Keratinocyte (primary cell): ENCODE results near the gene LRRC17. TPM values are rescaled to one million over a fixed set of nuclear protein-coding genes. Genes with fewer than 3 reads are reported as not detected.
"Not testable (repeated sequence)": the region's sequence is repeated elsewhere in the genome, so short reads cannot be mapped to it uniquely, and the experiment has no call there.

Experiments
- DNase-seq: peaks from one replicate; pipeline ENCODE4 v3.0.0-alpha.2; 2011; ENCODE audit warnings: low read depth, missing footprints, low spot score
- FAIRE-seq: peaks from 2 replicates; lab custom pipeline; 2011; peaks lifted over from hg19 to GRCh38; lab: Jason Lieb, UNC
- H2AFZ ChIP-seq: 2 replicates; pipeline ENCODE4 v1.6.0; 2012; ENCODE audit warnings: low read length, control low read depth, inconsistent platforms; ENCODE audit not compliant: control insufficient read depth
- H3K27ac ChIP-seq: 2 replicates; pipeline ENCODE4 v1.5.1; 2011; ENCODE audit warnings: low read length; ENCODE audit not compliant: control insufficient read depth, insufficient read depth
- H3K27me3 ChIP-seq: 3 replicates; pipeline ENCODE4 v1.6.0; 2011; ENCODE audit warnings: low read length; ENCODE audit not compliant: control insufficient read depth, insufficient read depth; ENCODE audit errors: extremely low read depth
- H3K36me3 ChIP-seq, 2 experiments: 2 replicates in 1 of 2; 3 replicates in 1 of 2; pipeline ENCODE4 v1.5.1; 2011; ENCODE audit warnings: low read length in 2 of 2, mild to moderate bottlenecking in 1 of 2; ENCODE audit not compliant: control insufficient read depth in 2 of 2, insufficient read depth in 2 of 2; ENCODE audit errors: extremely low read depth in 1 of 2
- H3K4me1 ChIP-seq: 3 replicates; pipeline ENCODE4 v1.5.1; 2011; ENCODE audit warnings: low read length; ENCODE audit not compliant: control insufficient read depth, insufficient read depth; ENCODE audit errors: extremely low read depth
- H3K4me2 ChIP-seq: 3 replicates; pipeline ENCODE4 v1.6.0; 2011; ENCODE audit warnings: low read depth, low read length; ENCODE audit not compliant: control insufficient read depth, insufficient read depth; ENCODE audit errors: extremely low read depth
- H3K4me3 ChIP-seq, 3 experiments: fragments of 200-600 bp in 1 of 3; sonication (generic) in 1 of 3; 2 replicates in 2 of 3; 3 replicates in 1 of 3; pipeline ENCODE4 v1.5.1; 2011 to 2016; ENCODE audit warnings: low read length in 3 of 3, mild to moderate bottlenecking in 3 of 3, control low read depth in 2 of 3, inconsistent platforms in 1 of 3, low read depth in 1 of 3, mixed read lengths in 1 of 3, mixed run types in 1 of 3, moderate library complexity in 1 of 3; ENCODE audit not compliant: control insufficient read depth in 2 of 3, insufficient read depth in 2 of 3; ENCODE audit errors: extremely low read depth in 1 of 3
- H3K79me2 ChIP-seq: 2 replicates; pipeline ENCODE4 v1.6.0; 2012; ENCODE audit warnings: low read length; ENCODE audit not compliant: control insufficient read depth, insufficient read depth
- H3K9ac ChIP-seq: 3 replicates; pipeline ENCODE4 v1.6.0; 2011; ENCODE audit warnings: low read length; ENCODE audit not compliant: control insufficient read depth, insufficient read depth; ENCODE audit errors: extremely low read depth
- H3K9me1 ChIP-seq: 3 replicates; pipeline ENCODE4 v1.6.0; 2011; ENCODE audit warnings: low read length; ENCODE audit not compliant: control insufficient read depth, insufficient read depth; ENCODE audit errors: extremely low read depth
- H3K9me3 ChIP-seq: 2 replicates; pipeline ENCODE4 v1.5.1; 2012; ENCODE audit warnings: low read depth, low read length; ENCODE audit not compliant: control insufficient read depth
- H4K20me1 ChIP-seq: 3 replicates; pipeline ENCODE4 v1.6.0; 2011; ENCODE audit warnings: low read length; ENCODE audit not compliant: control insufficient read depth, insufficient read depth; ENCODE audit errors: extremely low read depth
- CTCF ChIP-seq, 3 experiments: IDR thresholded peaks in 1 of 3; conservative IDR thresholded peaks in 1 of 3; optimal IDR thresholded peaks in 1 of 3; 2 replicates in 2 of 3; 3 replicates in 1 of 3; pipeline versions ENCODE3 to v1.5.1; 2011; ENCODE audit warnings: low read length in 3 of 3, mild to moderate bottlenecking in 3 of 3, moderate library complexity in 2 of 3, control low read depth in 1 of 3, inconsistent platforms in 1 of 3; ENCODE audit not compliant: insufficient read depth in 2 of 3; ENCODE audit errors: extremely low read depth in 1 of 3
- EZH2 ChIP-seq: IDR thresholded peaks from one replicate; pipeline ENCODE4 v1.6.1; 2012; ENCODE audit warnings: inconsistent platforms, mild to moderate bottlenecking, low read length, moderate library complexity
- dilution Hi-C: fragments of 300-500 bp; cut with MboI; formaldehyde crosslinking; loops from one replicate; pipeline ENCODE4 v1.7.0; 2020; ENCODE audit warnings: low sequenced_read_pairs; ENCODE audit not compliant: extremely low pct_ligation_motif_present
- polyA plus RNA-seq, 5 experiments: library from polyadenylated mRNA; depleted of rRNA in 3 of 5; stranded (reverse) in 3 of 5; stranded (forward) in 1 of 5; unstranded in 1 of 5; fragments of >200 nt; gene quantifications; 1 replicate in 1 of 5; 2 replicates in 3 of 5; 3 replicates in 1 of 5; pipeline versions ENCODE4 v1.2.1 to v1.2.3, GENCODE V29; 2011 to 2012; ENCODE audit warnings: missing spikeins in 2 of 5, low read depth in 1 of 5, low replicate concordance in 1 of 5

Gene LRRC17
- polyA plus RNA-seq, 1 donor (not counting 4 experiments of a cell fraction or from before 2014, with no cell fraction given): 0.20 TPM

GRCh38 chr7:102953406-102953805, 40.6 kb downstream of the LRRC17 start:
- Histone ChIP-seq H3K4me1 (no peaks in the 10 kb centered on the region), H3K27ac (no peak overlapping the region), H3K9ac (no peak overlapping the region), H3K36me3 (no peaks in the 10 kb centered on the region), H3K27me3 (no peaks in the 10 kb centered on the region), H3K9me1 (no peaks in the 10 kb centered on the region), H2AFZ (no peak overlapping the region), H3K4me3 (no peak overlapping the region), H3K79me2 (no peaks in the 10 kb centered on the region), H3K9me3 (no peaks in the 10 kb centered on the region), H3K4me2 (no peak overlapping the region), H4K20me1 (no peaks in the 10 kb centered on the region)
- no peak for FAIRE-seq
- DNase-seq: no peak
- TF ChIP-seq EZH2 (no peak), CTCF (optimal IDR thresholded peaks at IDR 0.05 in 1 of 3, IDR thresholded peaks at IDR 0.05 in 1 of 3, conservative IDR thresholded peaks at IDR 0.05 in 1 of 3; ENCODE audit: extremely low read depth in 1 of 3, insufficient read depth in 2 of 3, low read length in 3 of 3) (no peak)
- dilution Hi-C loops: no loop called here

- H3K4me1 ChIP-seq, H3K79me2 ChIP-seq, FAIRE-seq, H3K36me3 ChIP-seq, DNase-seq, H3K27ac ChIP-seq, H4K20me1 ChIP-seq, H3K4me2 ChIP-seq, H3K4me3 ChIP-seq, H3K9me1 ChIP-seq, H3K27me3 ChIP-seq, H3K9ac ChIP-seq, dilution Hi-C loops, H3K9me3 ChIP-seq, H2AFZ ChIP-seq: not testable (repeated sequence)
Observed at GRCh38 chr7:102954359-102954758, 41.6 kb downstream of the LRRC17 start.

- H2AFZ ChIP-seq, H3K27ac ChIP-seq, FAIRE-seq, dilution Hi-C loops, H3K36me3 ChIP-seq, H3K79me2 ChIP-seq, H3K9ac ChIP-seq, H3K9me3 ChIP-seq, H3K27me3 ChIP-seq, H3K4me2 ChIP-seq, H3K4me1 ChIP-seq, DNase-seq, H3K4me3 ChIP-seq, H3K9me1 ChIP-seq, H4K20me1 ChIP-seq: not testable (repeated sequence)
Observed at GRCh38 chr7:102958004-102958403, 45.2 kb downstream of the LRRC17 start.

- dilution Hi-C loops, DNase-seq, H3K4me3 ChIP-seq, H3K27ac ChIP-seq, H3K36me3 ChIP-seq, H3K27me3 ChIP-seq, H3K4me2 ChIP-seq, H3K9ac ChIP-seq, H4K20me1 ChIP-seq, FAIRE-seq, H3K4me1 ChIP-seq, H3K9me1 ChIP-seq, H2AFZ ChIP-seq, H3K9me3 ChIP-seq, H3K79me2 ChIP-seq: not testable (repeated sequence)
Observed at GRCh38 chr7:102961993-102962392, 49.2 kb downstream of the LRRC17 start.
